ENCODE results near the gene PPM1L. TPM values are rescaled to one million over a fixed set of nuclear protein-coding genes. Genes with fewer than 3 reads are reported as not detected.

Gene PPM1L
- total and polyA plus RNA-seq, 7 donors = 6.2 to 76.1 (median 66.0) TPM

DNA sequence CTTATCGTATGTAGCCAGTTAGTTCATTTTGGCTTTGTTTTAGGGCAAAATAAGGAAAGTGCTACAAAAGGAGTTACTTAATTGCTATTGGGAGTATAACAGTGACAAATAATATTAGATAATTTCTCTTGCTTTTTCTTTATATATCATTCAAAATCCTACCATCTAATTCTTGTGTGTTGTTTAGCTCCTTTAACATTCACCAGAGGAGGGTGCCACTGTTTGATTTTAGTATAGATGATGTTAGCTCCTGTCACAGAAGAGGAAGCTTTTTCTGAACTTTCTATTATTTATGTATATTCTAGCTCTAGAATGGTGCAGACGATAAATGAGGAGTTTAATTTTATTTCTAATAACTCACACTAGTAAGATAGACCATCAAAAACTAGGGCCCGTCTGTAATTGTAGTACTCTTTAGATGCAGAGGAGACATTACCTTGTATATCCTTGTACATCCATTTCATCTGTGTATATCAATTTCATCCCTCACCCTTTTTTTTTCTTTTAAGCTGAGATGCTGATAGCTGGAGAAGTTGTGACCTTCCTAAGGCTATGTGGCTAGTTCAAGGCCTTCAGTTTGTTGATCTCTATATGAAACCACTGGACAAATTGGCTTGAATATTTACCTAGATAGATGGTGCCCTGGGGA lies 3.0 kb downstream of the PPM1L start:
- Histone ChIP-seq H3K36me3 (ENCODE audit: insufficient read depth in 1 of 2, low read depth in 1 of 2) (no peaks in the 10 kb centered on the region), H3K27me3 (ENCODE audit: insufficient read depth in 3 of 3, low read length in 2 of 3) (no peaks in the 10 kb centered on the region), H3K9me3 (no peaks in the 10 kb centered on the region), H3K4me1 (peaks cover 28% of the 10 kb centered on the region), H3K27ac (peak overlapping the region; percentile 7), H3K4me3 (peak overlapping the region; percentile 89)
- TF ChIP-seq, protein P1, sequence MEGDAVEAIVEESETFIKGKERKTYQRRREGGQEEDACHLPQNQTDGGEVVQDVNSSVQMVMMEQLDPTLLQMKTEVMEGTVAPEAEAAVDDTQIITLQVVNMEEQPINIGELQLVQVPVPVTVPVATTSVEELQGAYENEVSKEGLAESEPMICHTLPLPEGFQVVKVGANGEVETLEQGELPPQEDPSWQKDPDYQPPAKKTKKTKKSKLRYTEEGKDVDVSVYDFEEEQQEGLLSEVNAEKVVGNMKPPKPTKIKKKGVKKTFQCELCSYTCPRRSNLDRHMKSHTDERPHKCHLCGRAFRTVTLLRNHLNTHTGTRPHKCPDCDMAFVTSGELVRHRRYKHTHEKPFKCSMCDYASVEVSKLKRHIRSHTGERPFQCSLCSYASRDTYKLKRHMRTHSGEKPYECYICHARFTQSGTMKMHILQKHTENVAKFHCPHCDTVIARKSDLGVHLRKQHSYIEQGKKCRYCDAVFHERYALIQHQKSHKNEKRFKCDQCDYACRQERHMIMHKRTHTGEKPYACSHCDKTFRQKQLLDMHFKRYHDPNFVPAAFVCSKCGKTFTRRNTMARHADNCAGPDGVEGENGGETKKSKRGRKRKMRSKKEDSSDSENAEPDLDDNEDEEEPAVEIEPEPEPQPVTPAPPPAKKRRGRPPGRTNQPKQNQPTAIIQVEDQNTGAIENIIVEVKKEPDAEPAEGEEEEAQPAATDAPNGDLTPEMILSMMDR (IDR thresholded peaks at IDR 0.05) = peak; percentile 46
- WGBS, 3 donors = 57 to 83% (median 57%) methylated on average over 3 of the region's 3 CpGs
- ATAC-seq (no peak), DNase-seq (no peak)
- intact Hi-C loops (cut with DNase I) = loop anchor here (5.0 to 10.0 kb wide), 6 partner anchors 48 to 183 kb away; no protein-coding TSS in a partner anchor

DNA sequence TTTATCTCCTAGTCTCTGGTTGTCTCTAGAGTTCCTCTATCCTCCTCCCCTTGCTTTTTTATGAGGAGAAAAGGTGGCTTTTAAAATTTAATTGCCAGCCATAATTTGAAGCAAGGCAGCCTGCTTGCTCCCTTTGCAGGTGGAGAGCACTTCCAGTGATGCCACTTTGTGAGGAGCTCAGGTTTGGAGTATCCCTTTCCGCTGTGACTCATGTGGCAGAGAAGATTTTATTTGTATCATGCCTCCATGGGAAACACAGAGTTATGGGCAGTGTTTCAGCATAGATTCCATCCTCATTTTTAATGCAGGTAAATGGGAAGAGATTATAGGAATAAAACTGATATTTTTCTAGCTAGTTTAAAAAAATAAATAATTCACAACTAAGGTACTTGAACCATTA lies 7.0 kb downstream of the PPM1L start:
- Histone ChIP-seq H3K27ac (no peak overlapping the region), H3K9me3 (no peaks in the 10 kb centered on the region), H3K4me3 (no peak overlapping the region), H3K27me3 (ENCODE audit: insufficient read depth in 3 of 3, low read length in 2 of 3) (no peaks in the 10 kb centered on the region), H3K4me1 (peaks cover 54% of the 10 kb centered on the region), H3K36me3 (ENCODE audit: insufficient read depth in 1 of 2, low read depth in 1 of 2) (no peaks in the 10 kb centered on the region)
- intact Hi-C loops (cut with DNase I) = loop anchor here in 1 of 2 donors (5.0 kb wide), 1 partner anchor 34 kb away; no protein-coding TSS in a partner anchor
- ATAC-seq (peak in 3 of 4 donors; percentile 46 to 75 (median 68)), DNase-seq (no peak)
- TF ChIP-seq, protein P1 (IDR thresholded peaks at IDR 0.05) = no peak
- WGBS, 3 donors = 89 to 95% (median 92%) methylated on average over 1 of the region's 1 CpG

DNA sequence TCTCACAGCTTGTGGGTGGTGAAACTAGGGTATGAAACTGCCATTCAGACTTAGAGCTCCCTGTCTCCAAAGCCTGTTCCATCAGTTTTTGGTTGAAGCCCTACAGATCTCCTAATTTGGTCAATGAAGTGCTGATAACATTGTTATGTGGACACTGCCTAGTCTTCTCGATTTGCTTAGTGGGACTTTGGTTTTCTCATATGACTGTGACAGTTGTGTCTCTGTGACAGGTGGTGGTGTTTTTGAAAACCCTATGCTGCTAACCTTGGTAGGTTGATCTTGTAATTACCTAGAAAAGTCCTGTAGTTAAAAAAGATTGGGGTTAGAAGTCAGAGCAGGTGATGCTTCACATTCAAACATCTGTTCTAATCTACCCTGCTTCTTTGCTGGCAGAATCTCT lies 9.2 kb downstream of the PPM1L start:
- Histone ChIP-seq H3K4me1 (peaks cover 54% of the 10 kb centered on the region), H3K27me3 (ENCODE audit: insufficient read depth in 3 of 3, low read length in 2 of 3) (no peaks in the 10 kb centered on the region), H3K4me3 (no peak overlapping the region), H3K27ac (peak overlapping the region; percentile 19), H3K9me3 (no peaks in the 10 kb centered on the region), H3K36me3 (ENCODE audit: insufficient read depth in 1 of 2, low read depth in 1 of 2) (no peaks in the 10 kb centered on the region)
- intact Hi-C loops (cut with DNase I) = no loop called here
- ATAC-seq = peak in 1 of 4 donors; percentile 63
- TF ChIP-seq, protein P1 (IDR thresholded peaks at IDR 0.05) = no peak
- DNase-seq = no peak
- WGBS, 3 donors = 25 to 44% (median 31%) methylated on average over 1 of the region's 1 CpG

DNA sequence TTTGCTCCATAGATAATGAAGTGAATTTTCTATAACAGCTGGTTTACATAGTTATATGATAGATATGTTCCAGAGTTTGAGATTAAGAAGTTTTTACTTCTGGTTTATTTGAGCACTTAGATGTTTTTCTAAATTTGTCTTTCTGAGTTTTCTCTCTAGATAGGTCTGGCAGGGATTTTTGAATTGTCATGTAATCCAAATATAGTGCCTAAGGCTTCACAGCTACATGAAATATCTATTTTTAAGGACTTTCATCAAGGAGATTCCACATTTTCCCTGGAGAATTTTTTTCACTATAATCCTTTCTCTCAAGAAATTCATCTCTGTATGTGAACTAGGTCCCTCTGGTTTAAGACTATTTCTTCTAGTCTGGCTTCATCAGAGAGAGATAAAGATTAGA lies 12.0 kb downstream of the PPM1L start:
- peaks cover 58% of the 10 kb centered on the region for H3K4me1 ChIP-seq
- no peaks in the 10 kb centered on the region for H3K9me3 ChIP-seq
- DNase-seq (no peak), ATAC-seq (peak in 1 of 4 donors; percentile 60)
- H3K36me3 ChIP-seq (ENCODE audit: insufficient read depth in 1 of 2, low read depth in 1 of 2) = no peaks in the 10 kb centered on the region
- no peaks in the 10 kb centered on the region for H3K27me3 ChIP-seq (ENCODE audit: insufficient read depth in 3 of 3, low read length in 2 of 3)
- H3K27ac ChIP-seq = no peak overlapping the region
- TF ChIP-seq, protein P1 (IDR thresholded peaks at IDR 0.05) = no peak
- intact Hi-C loops (cut with DNase I) = no loop called here
- no peak overlapping the region for H3K4me3 ChIP-seq

DNA sequence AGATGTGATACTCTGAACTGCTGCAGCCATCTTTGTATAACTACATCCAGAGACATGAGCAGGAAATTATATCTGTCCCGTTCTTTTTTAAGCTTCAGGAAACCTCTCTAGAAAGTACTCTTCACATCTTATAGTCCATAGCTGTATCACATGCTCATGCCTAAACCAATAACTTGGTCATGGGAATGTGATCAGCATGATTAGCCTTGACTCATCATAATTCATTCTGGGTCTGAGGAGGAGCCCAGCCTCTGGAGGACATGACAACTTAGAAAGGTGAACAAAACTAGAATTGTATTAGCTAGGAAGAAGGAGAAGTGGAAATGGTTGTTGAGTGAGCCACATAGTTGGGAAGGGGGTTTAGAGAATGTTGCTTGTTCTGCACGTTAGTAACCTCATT lies 12.9 kb downstream of the PPM1L start:
- DNase-seq = no peak
- H3K36me3 ChIP-seq (ENCODE audit: insufficient read depth in 1 of 2, low read depth in 1 of 2) = no peaks in the 10 kb centered on the region
- TF ChIP-seq, protein P1 (IDR thresholded peaks at IDR 0.05) = no peak
- no peaks in the 10 kb centered on the region for H3K27me3 ChIP-seq (ENCODE audit: insufficient read depth in 3 of 3, low read length in 2 of 3)
- intact Hi-C loops (cut with DNase I) = no loop called here
- no peak overlapping the region for H3K4me3 ChIP-seq
- no peak overlapping the region for H3K27ac ChIP-seq
- 77 to 91% (median 80%) methylated on average over 2 of the region's 2 CpGs for WGBS, 3 donors
- H3K4me1 ChIP-seq = peaks cover 51% of the 10 kb centered on the region
- peak in 1 of 4 donors; percentile 24 for ATAC-seq
- no peaks in the 10 kb centered on the region for H3K9me3 ChIP-seq

All from psoas muscle (tissue), 8 donors.